ENCODE results near the gene NCKAP5L.

- TF ChIP-seq EZH2phosphoT487 (IDR thresholded peaks at IDR 0.05; ENCODE audit: borderline replicate concordance): no peak
- TF ChIP-seq, protein P1, sequence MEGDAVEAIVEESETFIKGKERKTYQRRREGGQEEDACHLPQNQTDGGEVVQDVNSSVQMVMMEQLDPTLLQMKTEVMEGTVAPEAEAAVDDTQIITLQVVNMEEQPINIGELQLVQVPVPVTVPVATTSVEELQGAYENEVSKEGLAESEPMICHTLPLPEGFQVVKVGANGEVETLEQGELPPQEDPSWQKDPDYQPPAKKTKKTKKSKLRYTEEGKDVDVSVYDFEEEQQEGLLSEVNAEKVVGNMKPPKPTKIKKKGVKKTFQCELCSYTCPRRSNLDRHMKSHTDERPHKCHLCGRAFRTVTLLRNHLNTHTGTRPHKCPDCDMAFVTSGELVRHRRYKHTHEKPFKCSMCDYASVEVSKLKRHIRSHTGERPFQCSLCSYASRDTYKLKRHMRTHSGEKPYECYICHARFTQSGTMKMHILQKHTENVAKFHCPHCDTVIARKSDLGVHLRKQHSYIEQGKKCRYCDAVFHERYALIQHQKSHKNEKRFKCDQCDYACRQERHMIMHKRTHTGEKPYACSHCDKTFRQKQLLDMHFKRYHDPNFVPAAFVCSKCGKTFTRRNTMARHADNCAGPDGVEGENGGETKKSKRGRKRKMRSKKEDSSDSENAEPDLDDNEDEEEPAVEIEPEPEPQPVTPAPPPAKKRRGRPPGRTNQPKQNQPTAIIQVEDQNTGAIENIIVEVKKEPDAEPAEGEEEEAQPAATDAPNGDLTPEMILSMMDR (conservative IDR thresholded peaks at IDR 0.05; ENCODE audit: low read length): no peak
Measured at GRCh38 chr12:49864798-49865090, 36.5 kb upstream of the NCKAP5L start.
